LNCaP clone FGC (cell line): ENCODE data around the gene KLHL6.
"Not testable (repeated sequence)": the region's sequence is repeated elsewhere in the genome, so short reads cannot be mapped to it uniquely, and the experiment has no call there.

Experiments
- DNase-seq: peaks from one replicate; pipeline ENCODE4 v3.0.0-alpha.2; 2011; ENCODE audit warnings: low read depth
- H3K4me3 ChIP-seq: 2 replicates; pipeline ENCODE4 v1.5.1; 2011; ENCODE audit warnings: mild to moderate bottlenecking, low read depth, low read length, control low read depth
- CTCF ChIP-seq: IDR thresholded peaks from 2 replicates; pipeline ENCODE4 v1.5.1; 2012; ENCODE audit warnings: mild to moderate bottlenecking; ENCODE audit not compliant: control insufficient read depth, insufficient read depth; ENCODE audit errors: extremely low read depth

KLHL6 gene

GRCh38 chr3:183478501-183478900 is 77.0 kb downstream of the KLHL6 start:
- H3K4me3 ChIP-seq: no peak overlapping the region
- TF ChIP-seq CTCF: no peak
- no peak for DNase-seq

GRCh38 chr3:183477801-183478456 is 77.6 kb downstream of the KLHL6 start:
- no peak for DNase-seq

GRCh38 chr3:183475764-183476162 is 79.7 kb downstream of the KLHL6 start:
- not testable (repeated sequence) for H3K4me3 ChIP-seq, DNase-seq

More at GRCh38 chr3:183477801-183478456, 77.6 kb downstream of the KLHL6 start:
- no peak for TF ChIP-seq CTCF
- no peak overlapping the region for H3K4me3 ChIP-seq

GRCh38 chr3:183475016-183475763 is 80.3 kb downstream of the KLHL6 start:
- TF ChIP-seq CTCF: no peak
- no peak overlapping the region for H3K4me3 ChIP-seq
- DNase-seq: no peak

GRCh38 chr3:183473969-183474368 is 81.5 kb downstream of the KLHL6 start:
- no peak for TF ChIP-seq CTCF
- no peak overlapping the region for H3K4me3 ChIP-seq
- DNase-seq: no peak

- H3K4me3 ChIP-seq: no peak overlapping the region
- TF ChIP-seq CTCF: no peak
- DNase-seq: no peak
Observed at GRCh38 chr3:183472155-183472554, 83.4 kb downstream of the KLHL6 start.

GRCh38 chr3:183468424-183468823 is 87.1 kb downstream of the KLHL6 start:
- no peak for DNase-seq
- H3K4me3 ChIP-seq: no peak overlapping the region
- no peak for TF ChIP-seq CTCF
